NCI-H446 (cell line): Measurements from ENCODE around the gene ELAC1.
"Not testable (repeated sequence)": the region's sequence is repeated elsewhere in the genome, so short reads cannot be mapped to it uniquely, and the experiment has no call there.

ENCODE experiments used
- DNase-seq, 2 experiments: peaks; one replicate each; lab custom pipeline; 2025; lab: John Stamatoyannopoulos, UW

The ELAC1 gene, protein sequence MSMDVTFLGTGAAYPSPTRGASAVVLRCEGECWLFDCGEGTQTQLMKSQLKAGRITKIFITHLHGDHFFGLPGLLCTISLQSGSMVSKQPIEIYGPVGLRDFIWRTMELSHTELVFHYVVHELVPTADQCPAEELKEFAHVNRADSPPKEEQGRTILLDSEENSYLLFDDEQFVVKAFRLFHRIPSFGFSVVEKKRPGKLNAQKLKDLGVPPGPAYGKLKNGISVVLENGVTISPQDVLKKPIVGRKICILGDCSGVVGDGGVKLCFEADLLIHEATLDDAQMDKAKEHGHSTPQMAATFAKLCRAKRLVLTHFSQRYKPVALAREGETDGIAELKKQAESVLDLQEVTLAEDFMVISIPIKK

DNA sequence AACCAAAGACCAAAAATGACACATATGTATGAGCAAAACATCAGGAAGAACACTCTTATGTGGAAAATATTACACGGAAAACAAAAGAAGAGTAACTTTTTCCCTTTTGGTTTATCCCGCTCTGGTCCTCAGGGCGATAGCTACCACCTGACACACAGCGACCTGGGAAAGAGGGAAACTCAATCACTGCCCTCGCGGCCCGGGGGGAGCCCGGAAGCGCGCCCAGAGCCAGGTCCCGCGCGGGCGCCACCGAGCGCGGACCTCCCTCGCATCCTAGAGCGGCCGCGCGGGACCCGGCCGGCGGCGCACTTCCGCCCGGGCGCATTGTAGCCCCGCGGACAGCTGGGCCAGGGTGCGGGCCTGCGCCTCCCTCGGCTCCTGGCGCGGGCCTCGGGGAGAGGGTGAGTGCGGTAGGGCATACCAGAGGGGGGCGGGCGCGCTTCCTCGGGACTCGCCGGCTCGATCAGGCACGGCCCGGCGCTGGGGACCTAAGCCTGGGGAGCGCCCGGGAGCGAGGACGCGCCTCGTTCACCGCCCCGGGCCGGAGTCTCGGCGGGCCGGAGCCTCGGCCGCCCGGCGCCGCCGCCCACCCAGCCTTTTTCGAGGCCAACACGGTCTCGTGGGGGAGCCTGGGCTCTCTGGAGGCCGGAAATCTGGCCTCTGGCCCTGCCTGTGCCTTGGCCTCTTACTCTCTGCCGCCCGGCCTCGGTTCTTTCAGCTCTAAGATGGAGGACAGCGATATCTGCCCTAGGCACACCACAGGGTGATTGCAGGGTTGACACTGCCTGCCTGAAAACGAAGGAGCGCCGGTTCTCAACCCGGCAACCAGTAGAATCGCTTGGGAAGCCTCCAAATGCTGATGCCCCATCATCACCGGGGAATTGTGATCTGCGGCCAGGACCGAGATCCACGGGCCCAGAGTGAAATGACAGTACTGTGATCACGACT lies at the start of gene ELAC1:
Gene ELAC1 (plus strand): TSS at position 327 of the 948 bp plus-strand sequence. CDS start 6,365 bp downstream, outside the sequence.
- DNase-seq, result peak; percentile 67 to 82

DNA sequence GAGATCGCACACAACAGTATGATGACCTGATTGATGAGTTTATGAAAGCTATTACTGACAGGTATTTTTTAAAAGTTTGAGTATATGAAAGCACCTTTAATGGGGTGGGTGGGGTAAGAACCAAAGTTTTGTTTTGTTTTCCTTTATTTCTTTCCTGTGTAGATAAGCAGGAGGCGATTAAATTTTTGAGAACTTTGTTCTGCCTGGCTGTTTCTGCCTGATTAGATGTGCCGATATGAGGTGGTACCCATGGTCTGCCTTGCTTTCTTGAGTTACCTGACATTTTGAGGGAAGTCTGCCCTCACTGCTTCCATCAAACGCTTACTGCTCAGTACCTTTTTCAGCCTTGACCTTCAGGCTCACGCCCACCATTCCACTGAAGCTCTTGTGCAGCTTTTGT lies 49.7 kb upstream of the ELAC1 start:
- DNase-seq, result no peak

DNA sequence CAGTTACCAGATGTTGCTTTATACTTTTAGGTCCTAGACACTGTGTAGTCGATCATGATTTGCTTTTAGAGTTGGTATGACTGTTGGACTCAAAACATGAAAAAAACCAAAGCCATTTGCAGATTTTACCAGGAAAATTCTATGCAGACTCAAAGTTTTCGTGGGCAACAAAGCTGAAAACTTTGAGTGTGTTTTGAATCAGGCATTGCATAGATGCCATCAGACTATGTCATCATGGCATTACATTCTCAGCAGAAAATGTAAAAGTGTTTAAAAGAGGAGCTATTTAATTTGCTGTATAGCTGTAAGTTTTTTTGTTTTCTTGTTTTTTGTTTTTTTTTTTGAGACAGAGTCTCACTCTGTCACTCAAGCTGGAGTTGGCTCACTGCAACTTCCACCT lies 43.5 kb upstream of the ELAC1 start:
- DNase-seq, result no peak

DNA sequence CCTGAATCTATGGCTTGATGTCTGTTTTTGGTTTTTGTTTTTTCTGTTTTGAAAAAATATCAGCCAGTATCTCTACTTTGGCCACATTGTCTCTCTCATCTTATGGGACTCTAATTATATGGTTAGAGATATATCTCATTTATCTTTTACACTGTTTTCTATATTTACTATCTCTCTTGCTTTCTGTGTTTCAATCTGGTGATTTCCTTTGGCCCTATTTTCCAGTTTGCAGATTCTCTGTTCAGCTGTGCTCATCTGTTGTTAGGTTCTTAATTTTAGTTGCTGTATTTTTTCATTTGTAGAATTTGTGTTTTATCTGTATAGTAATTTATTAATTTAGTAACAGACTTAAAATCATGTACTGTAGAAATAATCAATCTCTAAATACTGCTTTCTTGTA lies 41.3 kb upstream of the ELAC1 start:
- no peak for DNase-seq

DNA sequence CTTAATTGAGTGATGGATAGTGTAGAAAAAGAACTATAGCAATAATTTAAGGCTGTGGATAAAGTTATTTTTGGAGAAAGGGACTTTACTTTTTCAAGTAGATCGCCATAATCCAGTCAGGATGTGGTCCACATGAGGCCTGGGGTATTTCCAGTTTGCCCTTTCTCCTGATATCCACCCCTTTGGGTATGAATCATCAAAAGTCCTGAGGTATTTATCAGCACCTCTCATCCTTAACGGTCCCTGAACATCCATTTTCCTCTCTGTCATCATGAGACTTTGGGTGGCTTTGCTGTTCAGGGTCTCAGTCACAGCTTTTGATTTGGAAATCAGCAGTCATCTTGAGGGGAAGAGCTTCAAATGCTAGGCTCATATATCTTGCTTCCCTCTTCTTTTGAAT lies 39.3 kb upstream of the ELAC1 start:
- no peak for DNase-seq

DNA sequence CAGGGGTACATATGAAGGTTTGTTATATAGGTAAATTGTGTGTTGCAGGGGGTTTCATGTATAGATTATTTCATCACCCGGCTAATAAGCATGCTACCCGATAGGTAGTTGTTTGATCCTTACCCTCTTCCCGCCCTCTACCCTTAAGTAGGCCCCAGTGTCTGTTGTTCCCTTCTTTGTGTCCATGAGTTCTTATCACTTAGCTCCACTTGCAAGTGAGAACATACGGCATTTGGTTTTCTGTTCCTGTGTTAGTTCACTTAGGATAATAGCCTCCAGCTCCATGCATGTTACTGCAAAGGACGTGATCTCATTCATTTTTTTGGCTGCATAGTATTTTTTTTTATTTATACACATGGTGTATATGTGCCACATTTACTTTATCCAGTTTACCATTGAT lies 34.2 kb upstream of the ELAC1 start:
- DNase-seq, result no peak

DNA sequence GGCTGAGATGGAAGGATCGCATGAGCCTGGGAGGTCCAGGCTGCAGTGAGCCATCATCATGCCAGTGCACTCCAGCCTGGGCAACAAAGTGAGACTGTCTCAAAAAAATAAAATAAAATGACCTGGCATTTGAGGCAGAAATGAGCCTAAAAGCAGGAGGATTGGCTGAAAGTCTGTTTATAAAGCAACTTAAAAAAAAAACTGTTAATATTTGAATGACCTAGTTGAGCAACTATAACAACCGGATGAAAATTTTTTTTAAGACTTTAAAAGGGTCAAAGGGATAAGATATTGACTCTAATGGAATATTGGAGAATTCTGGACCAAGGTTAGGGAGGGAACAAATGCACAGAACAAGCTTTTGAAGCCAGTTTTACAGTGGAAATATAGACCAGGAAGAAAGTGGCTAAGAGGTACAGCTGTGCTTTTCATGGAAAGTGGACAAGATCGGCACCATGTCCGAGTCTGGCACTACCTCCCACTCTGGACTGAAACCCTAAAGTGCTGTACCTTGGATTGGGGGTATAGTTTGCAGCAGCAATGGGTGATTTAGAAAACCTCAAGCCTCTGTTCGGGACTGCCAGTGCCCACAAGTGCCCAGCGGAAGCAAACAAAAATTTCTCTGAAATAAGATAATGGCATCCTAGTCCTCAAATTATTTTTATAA lies 33.2 kb upstream of the ELAC1 start:
- DNase-seq, result no peak

DNA sequence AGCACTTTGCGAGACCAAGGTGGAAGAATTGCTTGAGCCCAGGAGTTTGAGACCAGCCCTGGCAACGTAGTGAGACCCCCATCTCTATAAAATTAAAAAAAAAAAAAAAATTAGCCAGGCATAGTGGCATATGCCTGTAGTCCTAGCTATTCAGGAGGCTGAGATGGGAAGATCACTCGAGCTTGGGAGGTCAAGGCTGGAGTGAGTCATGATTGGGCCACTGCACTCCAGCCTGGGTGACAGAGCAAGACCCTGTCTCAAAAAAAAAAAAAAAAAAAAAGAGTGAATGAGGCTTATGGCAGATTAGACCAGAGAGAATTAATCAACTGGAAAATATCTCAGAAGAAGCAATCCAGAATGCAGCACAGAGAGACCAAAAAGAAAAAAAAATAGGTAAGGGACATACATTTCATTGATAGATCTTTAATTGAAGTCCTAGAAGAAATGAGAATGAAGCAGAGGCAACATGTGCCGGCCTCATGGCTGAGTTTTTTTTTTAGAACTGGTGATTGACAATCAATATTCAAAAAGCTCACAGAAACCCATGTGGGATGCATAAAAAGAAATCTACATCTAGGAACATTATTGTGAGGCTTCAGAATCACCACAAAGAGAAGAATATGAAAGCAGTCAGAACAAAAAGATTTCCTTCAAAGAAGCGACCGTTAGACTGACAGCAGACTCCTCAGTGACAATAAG lies 32.2 kb upstream of the ELAC1 start:
- DNase-seq, result no peak

DNA sequence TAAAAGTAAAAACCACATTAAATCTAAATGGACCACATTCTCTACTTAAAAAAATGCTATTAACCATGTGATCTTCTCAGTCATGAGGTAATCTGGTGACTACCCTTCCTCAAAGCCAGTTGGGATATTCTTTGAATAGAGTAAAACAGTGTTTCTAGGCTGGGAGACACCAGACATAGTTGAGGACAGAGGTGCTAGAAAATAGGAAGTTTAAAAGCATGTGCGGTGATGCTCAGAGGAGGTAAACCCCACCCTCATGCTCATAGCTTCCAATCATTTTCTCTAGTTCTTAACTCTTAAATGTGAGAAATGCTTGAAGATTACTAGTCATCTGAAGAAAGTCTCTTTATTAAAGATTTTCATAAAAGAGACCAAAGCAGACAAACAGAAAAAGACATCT lies 30.7 kb upstream of the ELAC1 start:
- no peak for DNase-seq

DNA sequence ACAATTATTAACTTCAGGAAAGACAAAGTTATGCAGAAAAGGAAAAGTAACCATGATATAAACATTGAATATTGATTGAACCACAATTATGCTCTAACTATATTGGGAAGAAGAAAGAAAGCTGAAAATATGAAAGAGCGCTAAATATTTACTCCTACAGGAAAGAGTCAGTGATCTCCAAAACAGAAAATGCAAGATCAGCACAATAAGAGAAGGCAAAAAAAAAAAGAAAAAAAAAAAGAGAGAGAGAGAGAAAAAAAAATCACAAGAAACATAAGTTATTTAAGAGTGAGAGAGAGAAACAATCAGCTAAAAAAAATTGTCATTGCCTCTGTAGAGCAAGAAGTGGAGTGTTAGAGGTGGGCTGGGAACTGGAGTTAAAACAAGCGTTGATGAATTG lies 28.9 kb upstream of the ELAC1 start:
- no peak for DNase-seq

DNA sequence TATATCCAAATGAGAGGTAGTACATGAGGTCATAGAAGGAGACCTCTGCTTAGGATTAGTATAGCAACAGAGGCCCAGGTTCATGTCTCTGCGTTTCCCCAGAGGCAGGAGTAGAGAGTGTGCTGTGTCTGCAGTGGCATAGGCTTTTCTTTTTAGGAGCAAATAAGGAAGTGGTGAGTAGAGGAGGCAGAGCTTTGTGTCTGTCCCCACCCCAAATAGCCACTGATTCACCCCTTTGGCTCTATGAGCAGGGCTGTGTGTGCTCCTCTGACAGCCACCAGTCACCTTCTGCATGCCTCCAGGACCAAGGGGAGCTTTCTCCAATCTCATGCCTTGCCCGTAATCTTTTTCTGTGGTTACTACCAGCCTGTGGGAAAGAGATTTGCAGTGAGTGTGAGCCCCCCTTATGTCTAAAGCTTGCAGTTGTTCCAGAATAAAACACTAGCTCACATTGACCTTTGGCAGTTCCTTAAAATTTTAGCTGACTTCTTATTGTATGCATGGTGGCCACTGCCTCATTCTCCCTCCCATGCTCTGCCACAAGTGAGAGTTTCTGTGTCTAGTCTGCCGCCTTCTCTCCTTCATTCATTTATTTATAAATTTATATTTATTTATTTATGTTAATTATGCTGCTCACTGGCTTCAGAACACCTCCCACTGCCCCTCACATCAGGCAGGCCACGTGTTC lies 23.5 kb upstream of the ELAC1 start:
- DNase-seq, result no peak

DNA sequence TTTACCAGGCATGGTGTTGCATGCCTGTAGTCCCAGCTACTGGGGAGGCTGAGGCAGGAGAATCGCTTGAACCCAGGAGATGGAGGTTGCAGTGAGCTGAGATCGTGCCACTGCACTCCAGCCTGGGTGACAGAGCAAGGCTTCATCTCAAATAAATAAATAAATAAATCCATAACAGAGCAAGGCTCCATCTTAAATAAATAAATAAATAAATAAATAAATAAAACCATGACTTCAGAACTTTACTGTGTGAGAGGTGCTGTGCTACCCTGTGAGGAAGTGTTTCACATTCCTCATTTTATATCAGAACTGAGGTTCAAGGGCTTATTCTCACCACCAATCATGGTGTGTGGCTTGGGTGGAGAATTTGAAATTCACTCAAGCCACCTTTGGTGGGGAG lies 21.9 kb upstream of the ELAC1 start:
- not testable (repeated sequence) for DNase-seq

DNA sequence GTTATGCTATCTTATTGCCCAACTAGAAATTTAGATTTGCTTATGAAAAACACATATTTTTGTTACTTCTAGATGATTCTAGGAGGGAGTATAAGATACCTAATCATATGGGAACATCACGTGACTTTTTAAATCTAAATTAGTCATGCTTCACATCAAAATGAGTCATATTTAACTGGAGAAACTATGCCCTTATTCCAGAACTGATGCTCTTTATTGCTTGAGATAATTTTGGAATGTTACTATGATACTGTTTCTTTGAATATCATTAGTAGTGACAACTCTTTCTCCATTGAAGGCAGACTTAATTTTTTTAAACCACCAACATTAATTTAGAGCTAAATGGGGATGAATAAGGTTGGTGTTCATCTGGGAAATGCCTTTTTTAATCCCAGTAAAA lies 19.9 kb upstream of the ELAC1 start:
- DNase-seq, result no peak

DNA sequence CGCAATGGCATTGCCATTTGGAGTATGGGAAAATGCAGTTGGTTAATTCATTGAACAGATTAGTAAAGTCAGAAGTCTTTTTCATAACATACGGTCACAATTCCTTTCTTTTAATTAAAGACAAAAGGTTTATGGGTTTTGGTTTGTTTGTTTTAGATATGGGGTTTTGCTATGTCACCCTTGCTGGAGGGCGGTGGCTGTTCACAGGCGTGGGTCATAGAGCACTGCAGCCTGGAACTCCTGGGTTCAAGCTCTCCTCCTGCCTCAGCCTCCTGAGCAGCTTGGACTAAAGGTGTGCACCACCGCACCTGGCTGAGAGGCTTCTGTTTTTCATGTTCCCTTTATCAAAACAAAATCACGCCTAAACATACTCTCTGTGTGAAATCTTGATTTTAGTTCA lies 18.7 kb upstream of the ELAC1 start:
- no peak for DNase-seq

DNA sequence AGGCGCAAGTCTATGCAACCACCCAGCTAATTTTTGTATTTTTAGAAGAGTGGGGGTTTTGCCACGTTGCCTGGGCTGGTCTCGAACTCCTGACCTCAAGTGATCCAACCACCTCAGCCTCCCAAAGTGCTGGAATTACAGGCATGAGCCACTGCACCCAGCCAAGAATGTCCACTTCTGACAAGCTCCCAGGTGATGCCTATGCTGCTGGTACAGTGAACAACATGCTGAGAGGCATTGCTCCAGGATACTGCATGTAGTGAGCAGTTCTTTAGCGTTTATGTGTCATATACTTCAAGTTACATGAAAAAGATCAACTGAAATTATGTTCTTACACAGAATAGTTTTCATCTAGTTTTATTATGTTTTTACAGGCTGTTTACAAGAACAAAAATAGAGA lies 17.2 kb upstream of the ELAC1 start:
- no peak for DNase-seq

DNA sequence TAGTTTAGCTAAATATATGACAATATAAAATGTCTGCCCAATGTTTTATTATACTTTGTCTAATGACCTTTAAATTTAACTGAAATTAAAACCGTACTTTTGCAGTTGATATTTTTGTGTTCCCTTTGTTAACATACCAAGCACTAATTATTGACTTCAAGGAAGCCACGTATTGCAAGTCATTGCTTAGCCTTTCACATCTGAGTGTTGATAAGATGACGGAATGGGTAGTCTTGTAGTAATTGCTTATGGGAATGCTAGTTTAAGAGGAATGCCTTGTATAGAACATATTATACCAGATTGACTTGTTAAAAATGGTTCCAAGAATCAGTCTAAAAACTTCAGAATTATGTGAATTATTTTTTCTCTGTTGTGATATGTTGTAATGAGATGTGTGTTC lies 14.0 kb upstream of the ELAC1 start:
- no peak for DNase-seq

DNA sequence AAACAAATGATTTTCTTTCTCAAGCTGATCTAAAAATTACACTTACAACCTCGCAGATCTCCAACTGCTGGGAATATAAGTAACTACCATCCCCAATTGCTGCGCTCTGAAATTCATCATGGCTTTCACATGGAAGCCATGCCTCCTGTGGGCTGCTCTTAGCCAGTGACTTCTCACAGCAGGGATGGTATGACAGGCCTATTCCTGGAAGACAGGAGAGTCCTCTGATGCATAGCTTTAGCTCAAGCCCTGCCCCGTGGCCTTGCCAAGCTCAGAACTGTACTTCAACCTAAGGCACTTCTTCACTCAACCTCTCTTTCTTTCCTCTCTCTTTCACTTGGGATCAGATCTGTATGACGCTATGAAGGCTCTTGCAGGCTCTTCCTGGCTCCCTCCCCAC lies 12.6 kb upstream of the ELAC1 start:
- DNase-seq, result no peak

DNA sequence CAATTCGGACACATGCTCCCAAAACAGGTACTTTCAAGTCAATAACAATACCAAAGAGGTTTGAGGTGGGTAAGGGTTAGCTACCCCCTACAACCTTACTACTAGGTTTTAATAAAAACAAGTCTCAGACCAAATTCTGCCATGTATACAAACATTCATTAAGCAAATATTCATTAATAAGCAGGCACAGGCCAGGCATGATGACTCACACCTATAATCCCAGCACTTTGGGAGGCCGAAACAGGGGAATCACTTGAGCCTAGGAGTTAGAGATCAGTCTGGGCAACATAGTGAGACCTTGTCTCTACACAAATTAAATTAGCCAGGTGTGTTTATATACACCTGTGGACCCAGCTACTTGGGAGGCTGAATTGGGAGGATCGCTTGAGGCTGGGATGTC lies 11.7 kb upstream of the ELAC1 start:
- DNase-seq, result no peak

DNA sequence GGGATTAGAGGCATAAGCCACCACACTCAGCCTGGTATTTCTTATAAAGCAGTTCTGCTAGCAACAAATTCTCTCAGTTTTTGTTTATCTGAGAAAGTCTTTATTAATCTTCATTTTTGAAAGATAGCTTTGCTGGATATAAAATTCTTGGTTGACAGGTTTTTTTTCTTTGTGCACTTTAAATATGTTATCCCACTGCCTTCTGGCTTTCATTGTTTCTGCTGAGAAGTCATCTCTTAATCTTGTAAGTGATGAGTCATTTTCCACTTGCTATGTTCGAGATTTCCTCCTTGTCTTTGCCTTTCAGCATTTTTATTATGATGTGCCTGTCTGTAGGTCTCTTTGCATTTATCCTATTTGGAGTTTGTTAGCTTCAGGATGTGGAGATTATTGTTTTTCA lies 5.9 kb upstream of the ELAC1 start:
- no peak for DNase-seq

DNA sequence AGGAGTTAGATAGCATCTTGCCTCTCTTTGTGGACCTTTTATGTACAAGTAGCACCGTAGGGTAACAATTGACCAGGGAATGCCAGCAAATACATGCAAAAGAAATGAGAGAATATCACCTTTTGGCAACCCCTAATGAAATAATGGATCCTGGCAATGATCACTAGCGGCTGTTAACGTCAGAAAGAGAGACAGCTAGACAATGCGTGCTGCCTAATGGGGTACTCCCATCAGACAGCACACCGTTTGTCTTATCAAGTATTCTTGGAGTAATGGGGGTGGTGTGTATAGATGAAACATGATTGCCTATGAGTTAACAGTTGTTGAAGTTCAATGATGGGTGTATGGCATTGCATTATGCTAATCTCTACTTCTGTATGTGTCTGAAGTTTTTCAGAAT lies 1.6 kb downstream of the ELAC1 start:
- no peak for DNase-seq

DNA sequence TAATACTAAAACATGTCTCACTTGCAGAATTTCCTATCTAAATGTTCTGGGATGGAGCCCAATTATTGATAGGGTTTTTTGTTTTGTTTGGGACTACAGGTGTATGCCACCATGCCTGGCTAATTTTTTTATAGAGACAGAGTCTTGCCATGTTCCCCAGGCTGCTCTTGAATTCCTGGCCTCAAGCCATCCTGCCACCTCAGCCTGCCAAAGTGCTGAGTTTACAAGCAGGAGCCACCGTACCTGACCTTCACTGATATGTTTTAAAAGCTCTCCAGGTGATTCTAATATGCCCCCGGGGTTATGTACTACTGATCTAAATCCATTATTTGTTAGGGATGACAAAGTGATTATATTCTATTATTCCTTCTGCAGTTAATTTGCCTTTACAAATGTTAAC lies 2.2 kb downstream of the ELAC1 start:
- no peak for DNase-seq
